Parathyroid adenoma (tissue), 2 donors: ENCODE measurements around the gene NCOA6.

Source experiments
- H2AFZ ChIP-seq: fragments of 300-600 bp; sonication (generic); one replicate; pipeline ENCODE4 v1.7.0; 2017; ENCODE audit warnings: antibody characterized with exemption, mild to moderate bottlenecking
- H3K27ac ChIP-seq: fragments of 300-600 bp; sonication (generic); one replicate; pipeline ENCODE4 v1.7.0; 2017
- H3K27me3 ChIP-seq: fragments of 300-600 bp; sonication (generic); one replicate; pipeline ENCODE4 v1.7.0; 2017; ENCODE audit warnings: low read length; ENCODE audit not compliant: control insufficient read depth, insufficient read depth
- H3K36me3 ChIP-seq: fragments of 300-600 bp; sonication (generic); one replicate; pipeline ENCODE4 v1.7.0; 2017; ENCODE audit warnings: low read length; ENCODE audit not compliant: control insufficient read depth, insufficient read depth
- H3K4me1 ChIP-seq: fragments of 300-600 bp; sonication (generic); one replicate; pipeline ENCODE4 v1.7.0; 2017; ENCODE audit warnings: control low read depth
- H3K4me2 ChIP-seq: fragments of 300-600 bp; sonication (generic); one replicate; pipeline ENCODE4 v1.7.0; 2017; ENCODE audit warnings: low read length
- H3K4me3 ChIP-seq: fragments of 300-600 bp; sonication (generic); one replicate; pipeline ENCODE4 v1.7.0; 2017; ENCODE audit warnings: low read depth, low read length
- H3K79me2 ChIP-seq: fragments of 300-600 bp; sonication (generic); one replicate; pipeline ENCODE4 v1.7.0; 2017; ENCODE audit warnings: control low read depth
- H3K9ac ChIP-seq: fragments of 300-600 bp; sonication (generic); one replicate; pipeline ENCODE4 v1.7.0; 2017; ENCODE audit warnings: mild to moderate bottlenecking
- H3K9me3 ChIP-seq: fragments of 300-600 bp; sonication (generic); one replicate; pipeline ENCODE4 v1.7.0; 2017; ENCODE audit warnings: low read length; ENCODE audit not compliant: control insufficient read depth
- TF ChIP-seq, protein P1 (sequence below): fragments of 300-600 bp; sonication (generic); IDR thresholded peaks from one replicate; pipeline ENCODE4 v1.7.0; 2017; ENCODE audit warnings: antibody characterized with exemption, mild to moderate bottlenecking
- donor health status: primary hyperparathyroidism.

Gene NCOA6

DNA sequence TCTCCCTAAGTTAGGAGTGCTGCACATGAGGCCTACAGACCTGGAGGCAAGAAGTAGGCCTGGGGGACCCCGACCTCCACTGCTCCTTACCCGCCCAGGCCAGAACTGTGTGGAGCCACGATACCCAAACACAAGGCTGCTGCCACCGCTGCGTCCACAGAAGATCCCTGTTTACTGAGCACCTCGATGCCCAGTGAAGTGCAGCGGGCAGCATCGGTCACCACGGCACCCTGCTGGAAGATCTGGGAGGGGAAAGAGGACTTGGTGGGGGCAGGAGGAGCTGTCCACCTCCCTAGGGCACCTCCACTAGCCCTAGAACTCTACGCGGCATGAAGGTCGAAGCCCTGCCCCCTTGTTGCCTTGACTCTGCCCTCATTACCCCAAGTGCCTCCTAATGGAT is 37.3 kb upstream of the NCOA6 start:
- no peaks in the 10 kb centered on the region for H3K9me3 ChIP-seq
- no peak overlapping the region for H3K4me2 ChIP-seq
- no peaks in the 10 kb centered on the region for H3K27me3 ChIP-seq
- no peak overlapping the region for H3K27ac ChIP-seq
- H3K79me2 ChIP-seq: no peaks in the 10 kb centered on the region
- H2AFZ ChIP-seq: no peak overlapping the region
- H3K4me3 ChIP-seq: no peak overlapping the region
- no peaks in the 10 kb centered on the region for H3K4me1 ChIP-seq
- H3K36me3 ChIP-seq: no peaks in the 10 kb centered on the region
- TF ChIP-seq, protein P1, sequence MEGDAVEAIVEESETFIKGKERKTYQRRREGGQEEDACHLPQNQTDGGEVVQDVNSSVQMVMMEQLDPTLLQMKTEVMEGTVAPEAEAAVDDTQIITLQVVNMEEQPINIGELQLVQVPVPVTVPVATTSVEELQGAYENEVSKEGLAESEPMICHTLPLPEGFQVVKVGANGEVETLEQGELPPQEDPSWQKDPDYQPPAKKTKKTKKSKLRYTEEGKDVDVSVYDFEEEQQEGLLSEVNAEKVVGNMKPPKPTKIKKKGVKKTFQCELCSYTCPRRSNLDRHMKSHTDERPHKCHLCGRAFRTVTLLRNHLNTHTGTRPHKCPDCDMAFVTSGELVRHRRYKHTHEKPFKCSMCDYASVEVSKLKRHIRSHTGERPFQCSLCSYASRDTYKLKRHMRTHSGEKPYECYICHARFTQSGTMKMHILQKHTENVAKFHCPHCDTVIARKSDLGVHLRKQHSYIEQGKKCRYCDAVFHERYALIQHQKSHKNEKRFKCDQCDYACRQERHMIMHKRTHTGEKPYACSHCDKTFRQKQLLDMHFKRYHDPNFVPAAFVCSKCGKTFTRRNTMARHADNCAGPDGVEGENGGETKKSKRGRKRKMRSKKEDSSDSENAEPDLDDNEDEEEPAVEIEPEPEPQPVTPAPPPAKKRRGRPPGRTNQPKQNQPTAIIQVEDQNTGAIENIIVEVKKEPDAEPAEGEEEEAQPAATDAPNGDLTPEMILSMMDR: no peak
- no peak overlapping the region for H3K9ac ChIP-seq

DNA sequence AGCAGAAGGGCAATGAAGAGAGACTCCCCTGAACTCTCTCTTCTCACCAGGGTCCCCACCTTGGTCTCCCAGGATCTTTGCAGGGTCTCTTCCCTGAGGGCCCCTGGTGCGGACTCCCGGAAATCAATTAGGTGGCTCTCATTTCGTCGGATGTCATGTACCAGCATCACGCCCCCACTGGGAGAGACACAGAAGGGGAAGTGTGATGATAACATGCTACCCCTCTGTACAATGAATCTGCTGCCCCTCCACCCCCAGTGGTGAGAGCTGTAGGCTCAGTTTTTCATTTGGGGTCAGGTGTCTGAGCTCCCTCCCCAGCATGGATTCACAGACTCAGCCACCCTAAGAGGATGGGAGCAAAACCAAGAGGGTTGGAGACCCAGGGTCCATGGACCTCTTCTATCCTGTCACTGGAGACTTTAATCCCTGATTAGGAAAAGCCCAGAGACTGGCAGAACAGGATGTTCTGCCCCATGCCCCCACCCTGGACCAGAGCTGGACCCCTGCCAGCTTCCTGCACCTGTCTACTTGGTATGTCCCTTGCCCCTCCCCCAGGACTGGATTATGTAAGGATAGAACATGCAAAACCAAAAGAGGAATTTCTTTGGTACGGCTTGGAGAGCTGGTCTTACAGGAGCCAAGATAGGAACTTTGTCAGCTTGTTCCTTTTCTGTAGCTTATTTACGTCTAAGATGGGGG is 36.1 kb upstream of the NCOA6 start:
- Histone ChIP-seq H3K9ac (no peak overlapping the region), H3K4me2 (no peak overlapping the region), H3K79me2 (no peaks in the 10 kb centered on the region), H3K4me3 (no peak overlapping the region), H2AFZ (no peak overlapping the region), H3K36me3 (no peaks in the 10 kb centered on the region), H3K27ac (no peak overlapping the region), H3K4me1 (no peaks in the 10 kb centered on the region), H3K9me3 (no peaks in the 10 kb centered on the region), H3K27me3 (no peaks in the 10 kb centered on the region)
- TF ChIP-seq, protein P1: no peak

DNA sequence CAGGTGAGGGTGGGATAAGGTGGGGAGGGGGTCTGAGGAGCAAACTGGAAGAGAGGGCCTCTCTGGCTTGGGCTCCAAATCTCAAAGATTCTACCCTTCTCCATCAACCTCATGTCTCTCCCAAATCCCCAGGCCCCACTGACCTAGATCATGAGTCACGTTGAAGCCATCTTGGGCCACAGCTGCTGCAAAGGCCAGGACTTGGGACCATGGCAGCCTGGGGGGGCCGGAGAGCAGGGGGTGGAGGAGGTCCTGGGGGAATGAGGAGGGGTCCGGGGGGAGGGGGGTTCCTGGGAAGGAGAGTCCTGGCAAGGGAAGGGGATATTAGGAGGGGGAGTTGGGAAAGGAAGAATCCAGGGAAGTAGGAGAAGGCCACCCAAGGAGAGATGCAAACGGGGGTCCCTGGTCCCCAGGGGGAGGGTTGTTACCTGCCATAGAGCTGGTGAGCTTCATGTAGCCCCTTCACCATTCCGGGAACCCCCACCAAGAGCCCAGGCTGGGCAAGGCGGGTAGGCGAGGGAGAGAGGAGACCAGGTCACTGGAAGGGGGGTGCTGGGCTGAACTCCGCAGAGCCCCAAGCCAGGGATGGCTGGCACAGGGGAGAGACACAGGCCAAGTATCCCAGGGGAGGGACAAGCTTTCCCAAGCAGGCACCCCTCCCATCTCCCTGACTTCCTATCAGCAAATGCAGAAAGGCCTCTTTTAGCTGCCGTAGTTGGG is 34.5 kb upstream of the NCOA6 start:
- TF ChIP-seq, protein P1: no peak
- Histone ChIP-seq H3K9ac (no peak overlapping the region), H3K4me3 (no peak overlapping the region), H3K36me3 (no peaks in the 10 kb centered on the region), H2AFZ (no peak overlapping the region), H3K27ac (no peak overlapping the region), H3K4me2 (no peak overlapping the region), H3K9me3 (no peaks in the 10 kb centered on the region), H3K27me3 (no peaks in the 10 kb centered on the region), H3K79me2 (no peaks in the 10 kb centered on the region), H3K4me1 (no peaks in the 10 kb centered on the region)

DNA sequence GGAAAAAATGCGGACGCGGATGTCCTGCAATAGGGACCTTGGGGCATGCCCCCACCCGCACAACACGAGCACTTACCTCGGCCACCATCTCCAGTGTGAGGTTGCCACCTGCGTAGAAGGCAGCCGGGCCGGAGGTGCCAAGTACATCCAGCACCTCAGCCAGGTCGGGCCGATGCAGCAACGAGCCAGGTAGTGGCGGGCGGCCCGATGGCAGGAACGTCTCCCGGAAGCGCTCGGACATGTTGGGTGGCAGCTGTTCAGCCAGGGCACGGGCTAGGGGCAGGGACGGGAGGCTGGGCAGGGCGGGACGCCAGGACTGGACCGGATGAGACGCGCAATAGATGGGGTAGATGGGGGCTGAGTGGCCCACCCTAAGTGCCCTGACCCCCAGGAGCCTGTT is 33.9 kb upstream of the NCOA6 start:
- no peaks in the 10 kb centered on the region for H3K27me3 ChIP-seq
- no peaks in the 10 kb centered on the region for H3K9me3 ChIP-seq
- TF ChIP-seq, protein P1: no peak
- no peak overlapping the region for H3K9ac ChIP-seq
- H3K36me3 ChIP-seq: no peaks in the 10 kb centered on the region
- H3K4me1 ChIP-seq: no peaks in the 10 kb centered on the region
- no peak overlapping the region for H3K4me2 ChIP-seq
- H2AFZ ChIP-seq: no peak overlapping the region
- H3K79me2 ChIP-seq: no peaks in the 10 kb centered on the region
- H3K27ac ChIP-seq: no peak overlapping the region
- no peak overlapping the region for H3K4me3 ChIP-seq
